GM19395 (cell line): ENCODE data around the gene POLRMT.
"Not testable (repeated sequence)": the region's sequence is repeated elsewhere in the genome, so short reads cannot be mapped to it uniquely, and the experiment has no call there.

Experiments
- ATAC-seq: cut with Tn5 transposase; IDR thresholded peaks from one replicate; pipeline ENCODE4 v1.9.1; 2021; ENCODE audit warnings: mild to moderate bottlenecking, moderate library complexity; ENCODE audit not compliant: unreplicated experiment

POLRMT gene

GRCh38 chr19:595326-596262, 37.7 kb downstream of the POLRMT start:
- no peak for ATAC-seq

GRCh38 chr19:594265-594870, 39.0 kb downstream of the POLRMT start:
- no peak for ATAC-seq

GRCh38 chr19:593505-593904, 39.8 kb downstream of the POLRMT start:
- ATAC-seq: no peak

- ATAC-seq: no peak
These were observed 40.3 kb downstream of the POLRMT start for GRCh38 chr19:593055-593454.

- ATAC-seq: no peak
These were observed 41.2 kb downstream of the POLRMT start for GRCh38 chr19:592101-592500.

- ATAC-seq: no peak
These were observed 42.0 kb downstream of the POLRMT start for GRCh38 chr19:591099-591958.

GRCh38 chr19:590750-591098, 42.6 kb downstream of the POLRMT start:
- no peak for ATAC-seq

GRCh38 chr19:590396-590745, 43.0 kb downstream of the POLRMT start:
- no peak for ATAC-seq

GRCh38 chr19:589693-590395, 43.5 kb downstream of the POLRMT start, which contains the start of gene HCN2:
TSS of gene HCN2 (plus strand) at chr19:589881. CDS start at chr19:589946, 65 bp downstream.
- ATAC-seq: no peak

GRCh38 chr19:588741-589692, 44.3 kb downstream of the POLRMT start:
- no peak for ATAC-seq

- no peak for ATAC-seq
These were observed 45.1 kb downstream of the POLRMT start for GRCh38 chr19:588093-588740.

- no peak for ATAC-seq
These were observed 47.7 kb downstream of the POLRMT start for GRCh38 chr19:585551-586110.

- ATAC-seq: not testable (repeated sequence)
These were observed 48.2 kb downstream of the POLRMT start for GRCh38 chr19:585146-585545.

GRCh38 chr19:584240-585001, 48.9 kb downstream of the POLRMT start:
- no peak for ATAC-seq

- ATAC-seq: no peak
These were observed 49.4 kb downstream of the POLRMT start for GRCh38 chr19:583968-584239.

GRCh38 chr19:583198-583967, 50.0 kb downstream of the POLRMT start:
- ATAC-seq: no peak

- ATAC-seq: no peak
These were observed 50.7 kb downstream of the POLRMT start for GRCh38 chr19:582497-583197.
